GM19395 (cell line): ENCODE measurements around the gene TMEM147.

Experiments used
- ATAC-seq: cut with Tn5 transposase; IDR thresholded peaks from one replicate; pipeline ENCODE4 v1.9.1; 2021; ENCODE audit warnings: mild to moderate bottlenecking, moderate library complexity; ENCODE audit not compliant: unreplicated experiment

Gene TMEM147

GRCh38 chr19:35545855-35546381 is 492 bp downstream of the TMEM147 start:
- ATAC-seq, result peak; percentile 50

DNA sequence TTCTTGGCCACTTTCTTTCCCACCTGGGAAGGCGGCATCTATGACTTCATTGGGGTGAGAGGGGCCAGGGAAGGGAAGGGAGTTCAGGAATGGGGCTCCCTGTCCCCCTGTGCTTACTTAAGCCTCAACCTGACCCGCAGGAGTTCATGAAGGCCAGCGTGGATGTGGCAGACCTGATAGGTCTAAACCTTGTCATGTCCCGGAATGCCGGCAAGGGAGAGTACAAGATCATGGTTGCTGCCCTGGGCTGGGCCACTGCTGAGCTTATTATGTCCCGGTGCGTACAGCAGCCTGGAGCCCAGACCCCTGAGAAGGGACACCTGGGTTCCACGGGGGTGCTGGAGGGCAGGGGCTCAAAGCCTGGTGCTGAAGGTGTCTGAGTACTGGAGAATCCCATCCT is 1.1 kb downstream of the TMEM147 start:
- ATAC-seq, result no peak

DNA sequence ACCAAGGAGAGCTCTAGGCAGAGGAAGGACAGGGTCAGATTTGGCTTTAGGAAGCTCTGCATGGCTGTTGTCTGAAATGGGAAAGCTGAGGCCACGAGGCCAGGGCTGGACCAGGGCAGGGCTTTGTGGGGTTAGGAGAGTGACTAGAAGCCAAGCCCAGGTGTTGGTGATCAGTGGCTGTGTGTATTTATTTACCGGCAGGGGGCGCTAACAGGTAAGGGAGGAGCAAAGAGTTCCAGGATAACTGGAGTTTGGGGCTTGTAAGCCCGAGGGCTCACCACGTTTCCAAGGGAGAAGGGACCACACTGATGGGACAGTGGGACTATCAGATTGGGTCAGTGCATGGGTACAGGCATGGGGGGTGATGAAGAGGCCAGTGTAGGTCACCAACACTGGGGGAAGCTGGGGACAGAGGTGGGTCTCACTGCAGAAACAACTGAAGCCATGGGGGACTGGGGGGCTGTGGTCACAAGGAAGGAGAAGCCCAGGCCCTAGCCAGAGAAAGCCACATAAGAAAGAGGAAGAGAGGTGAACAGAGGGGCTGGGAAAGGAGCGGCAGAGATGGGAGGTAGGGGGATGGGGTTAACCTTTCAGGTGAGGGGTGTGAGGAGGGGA is 3.9 kb downstream of the TMEM147 start:
- ATAC-seq, result no peak

- ATAC-seq, result no peak
These were observed 4.6 kb downstream of the TMEM147 start for GRCh38 chr19:35549879-35550523.

GRCh38 chr19:35551091-35551810 is 5.8 kb downstream of the TMEM147 start:
- no peak for ATAC-seq

- ATAC-seq, result no peak
These were observed 7.3 kb downstream of the TMEM147 start for GRCh38 chr19:35552534-35553384.

DNA sequence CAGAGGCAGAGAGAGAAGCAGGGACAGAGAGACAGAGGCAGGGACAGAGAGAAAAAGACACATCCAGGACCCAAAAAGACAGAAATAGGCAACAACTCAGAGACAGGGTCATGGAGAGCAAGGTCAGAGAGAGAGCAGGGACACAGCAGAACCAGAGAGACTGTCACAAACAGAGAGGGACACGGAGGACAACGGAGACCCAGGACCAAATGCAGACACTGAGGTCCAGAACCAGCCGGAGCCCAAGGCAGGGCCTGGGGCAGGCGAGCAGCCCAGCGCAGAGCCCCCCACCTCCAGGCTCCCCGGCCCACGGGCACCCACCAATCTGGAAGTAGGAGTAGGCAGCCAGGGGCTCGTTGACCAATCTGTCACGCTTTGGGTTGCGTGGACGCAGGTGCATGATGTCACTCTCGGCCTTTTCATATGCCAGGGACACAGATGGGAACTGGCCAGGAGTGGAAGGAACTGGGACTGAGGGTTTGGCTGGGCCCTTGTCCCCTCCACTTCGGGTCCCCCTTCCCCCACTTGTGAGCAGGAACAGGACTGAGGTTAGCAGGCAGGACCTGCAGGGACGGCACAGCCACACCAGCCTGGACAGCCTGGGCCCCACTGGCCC is 8.1 kb downstream of the TMEM147 start:
- no peak for ATAC-seq

DNA sequence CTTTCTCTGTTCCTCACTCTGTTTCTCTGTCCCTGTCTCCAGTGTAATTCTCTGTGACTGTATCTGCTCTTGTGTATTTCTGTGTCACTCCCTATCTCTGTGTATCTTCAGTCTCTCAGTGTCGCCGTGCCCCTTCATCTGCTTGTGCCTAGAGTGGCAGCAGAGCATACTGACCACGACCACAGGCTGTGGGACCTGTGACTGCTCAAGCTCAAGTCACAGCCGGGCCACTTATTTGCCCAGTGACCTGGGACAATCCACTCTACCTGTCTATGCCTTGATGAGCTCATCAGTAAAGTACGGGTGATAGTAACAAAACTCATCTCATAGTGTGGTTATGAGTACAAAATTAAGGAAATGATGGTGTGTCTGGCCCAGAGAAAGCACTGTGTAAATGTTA is 8.7 kb downstream of the TMEM147 start:
- no peak for ATAC-seq

- ATAC-seq, result no peak
These were observed 10.0 kb downstream of the TMEM147 start for GRCh38 chr19:35555301-35556005.

DNA sequence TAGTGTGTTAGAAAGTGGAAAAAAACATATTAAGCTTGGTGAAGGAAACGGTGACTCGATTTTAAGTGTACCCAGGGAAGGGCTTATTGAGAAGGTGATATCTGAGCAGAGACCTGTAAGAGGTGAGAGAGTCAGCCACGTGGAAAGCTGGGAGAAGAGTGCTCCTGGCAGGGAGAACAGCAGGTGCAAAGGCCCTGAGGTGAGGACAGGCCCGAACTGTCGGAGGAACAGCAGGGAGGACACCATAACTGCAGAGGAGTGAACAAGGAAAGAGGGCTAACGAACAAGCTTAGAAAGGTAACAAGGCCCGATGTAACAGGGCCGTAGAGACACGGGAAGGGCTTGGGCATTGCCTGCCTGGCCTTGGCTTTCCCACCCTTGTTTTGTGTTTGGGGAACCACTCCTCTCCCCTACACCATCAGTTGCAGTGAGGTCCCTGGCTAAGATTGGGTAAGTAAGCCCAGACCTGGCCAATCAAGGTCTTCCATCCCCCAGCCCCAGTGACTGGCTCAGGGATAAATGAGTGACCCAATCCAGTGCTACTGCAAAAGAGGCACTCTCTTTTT is 10.7 kb downstream of the TMEM147 start:
- no peak for ATAC-seq

- no peak for ATAC-seq
These were observed 11.6 kb downstream of the TMEM147 start for GRCh38 chr19:35556846-35557538.

- no peak for ATAC-seq
These were observed 12.3 kb downstream of the TMEM147 start for GRCh38 chr19:35557539-35558399.

GRCh38 chr19:35558400-35559280 is 13.2 kb downstream of the TMEM147 start:
- ATAC-seq, result no peak

DNA sequence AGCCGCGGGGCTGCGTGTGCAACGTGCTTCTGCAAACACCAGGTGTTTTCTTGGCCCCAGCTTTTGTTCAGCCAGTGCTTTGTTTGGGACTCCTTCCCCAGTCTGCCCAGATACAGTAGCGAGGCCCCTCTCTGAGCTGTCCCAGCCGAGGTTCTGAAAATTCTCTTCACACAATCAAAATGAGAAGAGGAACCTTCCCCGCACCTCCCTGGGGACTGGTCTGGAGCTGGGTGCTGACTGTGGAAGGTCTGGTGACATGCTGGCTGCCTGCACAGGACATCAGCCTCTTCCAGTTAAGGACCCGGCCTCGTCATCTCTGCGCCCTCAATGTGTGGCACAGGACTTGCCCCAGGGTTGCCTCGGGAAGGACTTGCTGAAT is 13.8 kb downstream of the TMEM147 start:
- no peak for ATAC-seq

DNA sequence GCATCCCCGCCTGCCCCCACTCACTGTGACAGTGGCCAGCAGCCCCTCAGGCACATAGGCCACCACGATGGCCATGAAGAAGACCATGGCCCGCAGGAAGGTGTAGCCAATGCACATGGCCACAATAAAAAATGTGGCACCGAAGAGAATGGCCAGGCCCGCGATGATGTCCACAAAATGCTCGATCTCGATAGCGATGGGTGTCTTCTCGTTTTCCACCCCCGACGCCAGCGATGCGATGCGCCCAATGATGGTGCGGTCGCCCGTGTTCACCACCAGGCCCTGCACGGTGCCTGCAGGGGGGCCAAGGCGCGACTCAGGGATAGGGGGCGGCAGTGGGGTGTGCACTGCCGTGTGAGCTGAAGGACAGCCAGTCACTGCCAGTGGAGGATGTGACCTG is 14.4 kb downstream of the TMEM147 start:
- ATAC-seq, result no peak

- ATAC-seq, result no peak
These were observed 14.8 kb downstream of the TMEM147 start for GRCh38 chr19:35560271-35560670.

DNA sequence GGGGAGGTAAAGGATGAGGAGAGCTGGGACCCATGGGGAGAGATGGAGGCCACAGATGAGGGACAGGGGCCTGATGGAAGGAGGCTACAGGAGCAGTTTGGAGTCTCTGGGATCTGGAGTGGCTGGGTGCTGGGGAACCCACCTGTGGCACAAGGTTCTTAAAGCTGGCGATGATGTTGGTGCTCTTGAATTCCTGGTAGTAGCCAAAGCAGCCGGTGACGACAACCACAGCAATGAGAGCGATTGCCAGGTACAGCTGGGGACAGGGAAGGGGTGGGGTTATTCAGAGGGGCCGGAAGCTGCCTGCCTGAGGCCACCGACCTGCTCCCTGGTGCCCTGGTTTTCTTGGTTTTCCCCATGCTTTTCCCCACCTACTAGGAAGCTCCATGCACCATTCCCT is 15.3 kb downstream of the TMEM147 start:
- ATAC-seq, result no peak
